ENCODE measurements around the gene MANEAL.

The MANEAL gene

DNA sequence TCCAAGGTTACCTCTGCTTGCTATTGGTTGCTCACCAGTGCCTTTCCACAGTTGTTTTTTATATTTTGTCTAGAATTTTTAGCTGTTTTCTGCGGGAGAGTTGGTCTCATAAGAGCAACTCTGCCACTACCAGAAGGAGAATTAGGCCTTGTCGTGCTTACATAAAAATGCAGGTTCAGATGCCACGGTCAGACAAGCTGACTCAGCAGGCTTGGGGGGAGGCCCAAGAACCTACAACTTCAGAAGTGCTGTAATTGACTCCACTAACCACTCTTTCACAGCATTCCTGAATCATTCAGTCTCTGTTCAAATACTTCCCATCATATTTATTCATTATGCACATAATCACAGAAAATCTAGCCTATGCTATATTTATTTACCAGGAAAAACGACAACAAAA lies 37.5 kb downstream of the MANEAL start:
- DNase-seq = no peak

DNA sequence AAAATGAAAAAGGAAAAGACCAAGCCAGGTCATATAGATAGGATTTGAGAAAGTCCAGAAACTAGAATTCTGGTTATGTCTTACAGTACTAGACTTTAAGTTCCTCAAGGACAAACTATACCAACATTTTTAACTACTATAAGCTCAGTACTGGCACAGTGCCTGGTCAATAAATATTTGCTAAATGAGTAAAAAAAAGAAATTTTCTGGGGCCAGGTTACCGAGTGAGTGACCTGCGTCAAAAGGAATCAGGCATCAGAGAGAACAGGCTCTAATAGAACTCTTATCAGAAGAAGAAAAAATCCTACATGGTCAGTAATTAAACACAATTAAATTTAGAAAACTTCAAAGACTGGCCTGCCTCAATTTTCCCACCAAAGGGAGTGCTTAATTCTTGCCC lies 38.2 kb downstream of the MANEAL start:
- no peak for DNase-seq

DNA sequence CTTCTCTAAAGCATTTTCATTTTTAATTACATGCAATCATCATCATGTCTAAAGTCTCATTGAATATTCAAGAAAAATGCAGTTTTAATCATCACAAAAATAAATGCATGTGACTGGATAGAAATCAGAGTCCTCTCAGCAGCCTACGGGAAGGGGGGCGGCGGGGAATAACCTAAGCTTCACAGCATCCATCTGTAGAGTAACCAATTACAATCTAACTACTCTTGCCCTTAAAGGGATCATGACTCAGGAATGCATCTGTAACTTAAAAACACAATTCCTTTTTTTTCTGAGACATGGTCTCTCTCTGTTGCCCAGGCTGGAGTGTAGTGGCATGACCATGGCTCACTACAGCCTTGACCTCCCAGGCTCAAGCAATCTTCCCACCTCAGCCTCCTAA lies 43.1 kb downstream of the MANEAL start:
- DNase-seq = no peak

DNA sequence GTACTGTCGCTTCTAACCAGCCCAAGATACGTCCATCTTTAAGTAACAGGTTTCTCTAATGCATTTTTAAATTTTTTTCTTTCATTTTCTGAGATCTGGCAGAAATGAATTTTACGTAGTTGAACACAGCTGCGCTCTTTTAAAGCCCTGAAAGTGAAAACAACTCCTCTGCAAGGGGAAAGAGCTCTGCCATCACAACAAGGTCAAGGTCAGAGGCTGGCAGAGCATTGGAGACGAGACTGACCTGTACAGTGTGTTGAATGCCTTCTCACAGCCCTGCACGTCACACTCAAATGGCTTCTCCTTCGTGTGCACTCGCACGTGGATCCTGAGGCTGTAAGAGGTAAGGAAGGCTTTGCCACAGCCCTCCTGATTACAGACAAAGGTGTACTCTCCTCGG lies 46.0 kb downstream of the MANEAL start:
- DNase-seq = no peak

DNA sequence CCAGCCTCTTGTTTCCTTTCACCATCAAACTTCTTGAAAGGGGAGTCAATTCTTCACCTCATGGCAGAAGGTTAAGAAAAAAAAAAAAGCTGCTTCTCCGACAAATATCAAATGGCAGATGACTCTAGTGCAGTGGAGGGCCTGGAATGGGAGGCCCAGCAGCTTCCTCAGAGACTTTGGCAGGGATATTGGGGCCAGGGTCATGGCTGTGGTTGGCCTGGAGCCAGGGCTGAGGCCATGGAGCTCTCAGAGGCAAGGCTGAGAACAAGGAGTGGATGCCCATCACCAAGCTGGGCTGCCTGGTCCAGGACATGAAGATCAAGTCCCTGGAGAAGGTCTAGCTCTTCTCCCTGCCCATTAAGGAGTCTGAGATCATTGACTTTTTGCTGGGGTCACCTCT lies 47.1 kb downstream of the MANEAL start:
- no peak for DNase-seq

DNA sequence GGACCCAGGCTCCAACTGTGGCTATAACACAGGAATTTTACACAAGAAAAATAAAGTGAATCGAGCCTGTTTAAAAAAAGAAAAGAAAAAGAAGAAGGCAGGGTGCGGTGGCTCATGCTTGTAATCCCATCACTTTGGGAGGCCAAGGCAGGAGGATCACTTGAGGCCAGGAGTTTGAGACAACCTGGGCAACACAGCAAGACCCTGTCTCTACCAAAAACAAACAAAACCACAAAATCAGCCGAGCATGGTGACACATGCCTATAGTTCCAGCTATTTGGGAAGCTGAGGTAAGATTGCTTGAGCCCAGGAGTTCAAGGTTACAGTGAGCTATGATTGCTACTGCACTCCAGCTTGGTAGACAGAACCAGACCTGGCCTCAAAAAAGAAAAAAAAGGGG lies 48.0 kb downstream of the MANEAL start:
- no peak for DNase-seq

DNA sequence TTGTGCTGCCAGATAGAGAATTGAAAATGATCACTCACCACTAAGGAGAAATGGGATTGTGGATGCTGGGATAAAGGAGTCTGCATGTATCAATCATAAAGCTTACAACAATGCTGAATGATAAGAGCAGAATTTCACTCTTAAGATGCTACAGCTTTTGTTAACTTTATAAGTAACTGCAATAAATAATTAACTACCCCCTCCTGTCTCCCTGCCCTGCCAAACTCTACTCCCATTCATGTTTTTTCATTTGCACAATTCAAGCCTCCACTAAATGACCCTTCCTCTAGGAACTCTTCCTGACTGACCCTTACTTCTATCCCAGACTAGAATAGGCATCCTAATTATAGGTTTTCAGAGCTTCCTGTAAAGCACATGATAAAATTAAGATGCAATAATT lies 50.9 kb downstream of the MANEAL start:
- DNase-seq = no peak

DNA sequence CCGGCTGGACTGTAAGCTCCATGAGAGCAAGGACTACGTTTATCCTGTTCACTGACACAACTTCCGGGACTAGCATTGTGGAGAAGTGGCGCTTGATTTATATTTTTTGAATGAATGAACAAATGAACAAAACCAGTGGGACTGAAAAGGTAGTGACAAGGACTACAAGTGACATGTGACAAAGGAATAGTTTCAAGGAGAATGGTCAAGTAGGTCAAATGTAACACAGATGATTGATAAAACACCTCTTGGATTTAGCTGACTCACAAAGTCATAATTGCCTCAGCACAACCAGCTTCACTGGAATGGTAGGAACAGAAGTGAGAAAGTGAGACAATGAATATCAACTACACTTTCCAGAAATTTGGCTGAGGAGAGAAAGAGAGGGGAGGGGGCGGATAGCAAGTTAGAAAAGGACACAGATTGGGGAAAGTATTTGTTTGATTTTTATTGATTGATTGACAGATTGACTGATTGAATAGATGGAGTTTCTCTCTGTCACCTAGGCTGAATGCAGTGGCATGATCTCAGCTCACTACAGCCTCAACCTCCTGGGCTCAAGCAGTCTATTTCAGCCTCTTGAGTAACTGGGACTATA lies 51.5 kb downstream of the MANEAL start:
- DNase-seq = no peak

DNA sequence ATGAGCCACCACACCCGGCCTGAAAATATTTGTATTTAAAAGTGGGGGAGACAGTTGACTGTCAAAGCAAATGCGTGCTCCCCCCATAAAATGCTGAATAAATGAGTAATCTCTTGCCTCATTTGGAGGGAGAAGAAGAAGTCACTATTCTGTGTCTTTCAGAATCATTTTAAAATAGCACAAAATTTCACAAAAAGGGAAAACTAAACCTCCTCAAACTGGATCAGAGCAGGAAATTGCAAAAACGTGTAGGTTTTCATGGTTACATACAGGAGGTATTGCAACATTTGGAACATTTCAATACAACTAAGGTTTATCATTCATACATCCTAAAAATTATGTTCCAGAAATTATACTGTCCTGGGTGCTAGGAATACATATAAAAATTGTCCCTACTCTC lies 52.1 kb downstream of the MANEAL start:
- no peak for DNase-seq

DNA sequence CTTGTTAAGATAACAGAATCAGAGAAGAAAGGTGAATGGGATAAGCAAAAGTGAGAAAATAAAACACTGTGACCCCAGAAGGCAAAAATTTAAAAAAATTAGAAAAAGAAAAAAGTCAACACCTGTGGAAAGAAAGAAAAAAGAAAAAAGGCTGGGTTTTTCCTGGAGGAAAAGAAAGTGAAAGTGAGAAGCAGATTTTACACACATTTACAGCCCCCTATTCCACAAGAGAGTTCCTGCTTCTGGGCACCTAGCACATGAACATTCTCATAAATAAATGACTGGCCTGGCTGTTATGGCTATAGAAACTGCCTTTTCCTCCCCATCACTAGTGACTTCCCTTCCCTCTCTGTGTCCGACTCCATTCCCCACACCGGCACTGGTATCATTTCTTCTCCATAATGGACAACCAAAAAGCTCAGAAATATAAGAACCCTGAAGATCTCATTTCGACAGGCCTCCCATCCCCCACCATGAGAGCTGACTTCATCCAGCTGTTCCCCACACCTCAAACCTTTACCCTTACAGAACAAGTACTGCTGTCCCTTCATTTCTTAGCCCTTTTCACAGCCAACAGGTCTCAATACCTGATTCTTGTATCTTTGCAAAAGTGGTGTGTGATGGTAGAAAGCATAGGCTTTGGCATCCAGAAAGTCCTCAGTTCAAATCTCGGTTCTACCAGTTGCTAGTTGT lies 53.1 kb downstream of the MANEAL start:
- no peak for DNase-seq

DNA sequence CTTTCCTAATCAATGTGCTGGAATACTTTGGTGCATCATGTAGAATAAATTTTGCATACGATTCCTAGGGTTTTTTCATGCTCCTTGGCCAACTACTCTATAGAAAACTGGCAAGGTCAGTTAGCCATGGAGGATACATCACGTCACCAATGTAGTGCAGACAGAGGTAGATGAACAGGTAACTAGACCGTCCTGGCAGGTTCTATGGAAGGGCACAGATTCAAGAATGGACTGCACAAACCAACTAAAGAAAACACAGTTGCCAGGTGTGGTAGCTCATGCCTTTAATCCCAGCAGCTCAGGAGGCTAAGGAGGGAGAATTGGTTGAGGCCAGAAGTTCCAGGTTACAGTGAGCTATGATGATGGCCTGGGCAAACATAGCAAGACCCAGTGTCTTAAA lies 55.8 kb downstream of the MANEAL start:
- no peak for DNase-seq

DNA sequence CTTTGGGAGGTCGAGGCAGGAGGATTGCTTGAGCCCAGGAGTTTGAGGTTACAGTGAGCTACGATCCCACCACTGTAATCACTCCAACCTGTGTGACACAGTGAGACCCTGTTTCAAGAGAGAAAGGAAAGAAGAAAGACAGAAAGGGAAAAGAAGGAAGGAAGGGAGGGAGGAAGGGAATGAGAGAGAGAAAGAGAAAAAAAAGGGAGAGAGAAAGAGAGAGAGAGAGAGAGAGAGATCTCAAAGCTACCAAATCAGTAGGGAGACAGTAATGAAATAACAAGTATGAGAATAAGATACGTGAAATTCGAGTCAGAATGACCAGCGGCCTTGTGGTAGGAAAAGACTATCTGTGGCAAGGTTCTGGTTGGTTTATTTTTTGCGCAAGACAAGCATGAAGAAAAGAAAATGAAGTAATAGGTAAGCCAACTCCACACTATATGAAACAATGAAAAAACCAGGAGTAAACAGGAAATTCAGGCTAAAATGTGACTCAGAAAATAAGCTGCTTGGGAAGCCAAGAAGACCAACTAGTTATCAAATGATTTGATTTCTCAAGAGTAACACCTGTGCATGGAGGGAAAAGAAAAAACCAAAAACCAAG lies 56.8 kb downstream of the MANEAL start:
- no peak for DNase-seq
